K562 (cell line): ENCODE results near the gene TNNT3. TPM values are rescaled to one million over a fixed set of nuclear protein-coding genes. Genes with fewer than 3 reads are reported as not detected.

Experiments used
- ATAC-seq: fragments of 200-7000 bp; cut with Tn5 transposase; 3 replicates; pipeline ENCODE4 v1.9.1; 2020; ENCODE audit warnings: moderate library complexity
- BruUV-seq: library from RNA; stranded (reverse); fragments of 400-500 nt; replicated peaks from 2 replicates; lab custom pipeline; 2021; lab: Mats Ljungman, UMichigan
- CTCF ChIA-PET: fragments of 300-600 bp; formaldehyde crosslinking; extraction: SDS; loops from one replicate; lab custom pipeline; 2021; ENCODE audit warnings: low intra/inter-chr PET ratio; lab: Yijun Ruan, JAX
- POLR2A ChIA-PET: fragments of 300-600, 350-650 bp; sonication (Branson Sonifier 250); formaldehyde crosslinking; extraction: SDS; loops from one replicate; lab custom pipeline; 2021; ENCODE audit warnings: antibody characterized with exemption, inconsistent platforms; lab: Yijun Ruan, JAX
- DNase-seq, 4 experiments: peaks; one replicate each; pipeline versions ENCODE4 v3.0.0 to v3.0.0-alpha.2; 2011 to 2018; ENCODE audit warnings: low spot score in 3 of 4, mixed read lengths in 3 of 4; ENCODE audit errors: extremely low read depth in 1 of 4
- FAIRE-seq: peaks from 2 replicates; lab custom pipeline; 2011; peaks lifted over from hg19 to GRCh38; lab: Jason Lieb, UNC
- H2AFZ ChIP-seq: 2 replicates; pipeline ENCODE4 v1.6.0; 2011; ENCODE audit warnings: low read depth, low read length, control low read depth, inconsistent platforms
- H3K27ac ChIP-seq: fragments of 200-600 bp; 3 replicates; pipeline ENCODE4 v1.8.0; 2011; ENCODE audit warnings: low read depth, mild to moderate bottlenecking, control low read depth, inconsistent platforms, low read length, moderate library complexity, mixed read lengths; ENCODE audit errors: extremely low read depth
- H3K27me3 ChIP-seq, 2 experiments: fragments of 300-600 bp in 1 of 2; 2 replicates in 1 of 2; 3 replicates in 1 of 2; pipeline versions ENCODE4 v1.6.0 to v1.8.0; 2011; ENCODE audit warnings: inconsistent platforms in 2 of 2, low read length in 2 of 2, mild to moderate bottlenecking in 1 of 2, mixed read lengths in 1 of 2, moderate library complexity in 1 of 2; ENCODE audit not compliant: control insufficient read depth in 2 of 2, insufficient read depth in 2 of 2
- H3K36me3 ChIP-seq: fragments of 300-600 bp; 3 replicates; pipeline ENCODE4 v1.8.0; 2011; ENCODE audit warnings: mild to moderate bottlenecking, low read length, inconsistent platforms; ENCODE audit not compliant: control insufficient read depth, insufficient read depth
- H3K4me1 ChIP-seq, 2 experiments: fragments of 200-600 bp in 1 of 2; replicated peaks in 1 of 2; 2 replicates in 1 of 2; 3 replicates in 1 of 2; pipeline versions ENCODE4 v1.5.1 to v1.8.0; 2011; ENCODE audit warnings: inconsistent platforms in 2 of 2, low read length in 2 of 2, mild to moderate bottlenecking in 1 of 2, mixed read lengths in 1 of 2, moderate library complexity in 1 of 2; ENCODE audit not compliant: control insufficient read depth in 2 of 2, insufficient read depth in 2 of 2
- H3K4me2 ChIP-seq: 2 replicates; pipeline ENCODE4 v1.6.1; 2011; ENCODE audit warnings: low read length, control low read depth, inconsistent platforms, mixed read lengths; ENCODE audit not compliant: insufficient read depth
- H3K4me3 ChIP-seq: fragments of 200-600 bp; sonication (generic), shearing (Covaris generic); 2 replicates; pipeline ENCODE4 v1.5.1; 2016; ENCODE audit warnings: control low read depth, inconsistent platforms
- H3K79me2 ChIP-seq: fragments of 200-600 bp; 3 replicates; pipeline ENCODE4 v1.8.0; 2011; ENCODE audit warnings: low read length, inconsistent platforms; ENCODE audit not compliant: control insufficient read depth, insufficient read depth
- H3K9ac ChIP-seq, 2 experiments: 2 replicates each; pipeline versions ENCODE4 v1.6.0 to v1.6.1; 2011; ENCODE audit warnings: low read depth in 2 of 2, low read length in 2 of 2, control low read depth in 1 of 2, inconsistent platforms in 1 of 2, mild to moderate bottlenecking in 1 of 2, mixed read lengths in 1 of 2; ENCODE audit not compliant: insufficient read depth in 1 of 2
- H3K9me1 ChIP-seq: one replicate; pipeline ENCODE4 v1.6.0; 2011; ENCODE audit warnings: inconsistent platforms, mild to moderate bottlenecking, low read length, moderate library complexity; ENCODE audit not compliant: control insufficient read depth, insufficient read depth
- H3K9me3 ChIP-seq: replicated peaks from 2 replicates; pipeline ENCODE4 v1.5.1; 2011; ENCODE audit warnings: low read depth, low read length, inconsistent platforms; ENCODE audit not compliant: control insufficient read depth, insufficient read depth
- H4K20me1 ChIP-seq: replicated peaks from 2 replicates; pipeline ENCODE4 v1.6.1; 2011; ENCODE audit warnings: low read length, inconsistent platforms, mixed read lengths; ENCODE audit not compliant: control insufficient read depth, insufficient read depth
- NCOA4 ChIP-seq: fragments of 450-650 bp; IDR thresholded peaks from 2 replicates; pipeline ENCODE4 v1.6.1; 2018; ENCODE audit warnings: mild to moderate bottlenecking; ENCODE audit not compliant: partially characterized antibody
- NFE2 ChIP-seq: IDR thresholded peaks from 2 replicates; pipeline ENCODE4 v1.6.1; 2014; ENCODE audit warnings: antibody characterized with exemption, low read depth
- YBX1 ChIP-seq: fragments of 450-650 bp; IDR thresholded peaks from 2 replicates; pipeline ENCODE4 v1.7.1; 2016; ENCODE audit warnings: mild to moderate bottlenecking
- ZNF696 ChIP-seq: fragments of 250-450 bp; sonication (Bioruptor Pico); conservative IDR thresholded peaks from 2 replicates; pipeline ENCODE4 v1.4.0; 2020; ENCODE audit warnings: mild to moderate bottlenecking, moderate library complexity
- WGBS: fragments of 100-300 bp; shearing (Covaris generic); methylation state at CpG from one replicate; pipeline ENCODE4 v1.1.6; 2016; ENCODE audit warnings: low coverage, mixed read lengths; ENCODE audit not compliant: insufficient coverage; ENCODE audit errors: missing lambda C conversion rate; 5-methylcytosine and 5-hydroxymethylcytosine counted together
- in situ Hi-C: fragments of 300-500 bp; cut with MboI; formaldehyde crosslinking; loops from 4 replicates; pipeline ENCODE4 v1.15.0; 2018; ENCODE audit warnings: inconsistent platforms, mixed read lengths
- intact Hi-C: fragments of 100-400 bp; cut with micrococcal nuclease; formaldehyde crosslinking; loops from 2 replicates; pipeline ENCODE4 v1.14.2; 2022
- polyA plus RNA-seq, 8 experiments: library from polyadenylated mRNA; depleted of rRNA in 4 of 8; stranded (reverse) in 5 of 8; unstranded in 3 of 8; fragments of >200 nt; fragmentation: Nextera tagmentation in 2 of 8; fragmentation: Illumina TruSeq in 1 of 8; extraction: Ambion mirVana in 2 of 8; extraction: Trizol in 1 of 8; gene quantifications; 2 replicates each; pipeline versions ENCODE4 v1.2.1 to v1.2.3, GENCODE V29; 2011 to 2014; ENCODE audit warnings: inconsistent platforms in 1 of 8, missing spikeins in 1 of 8
- total RNA-seq, 7 experiments: library from RNA; depleted of rRNA in 6 of 7; stranded (reverse); fragments of >200 nt in 6 of 7; fragmentation: Illumina TruSeq in 2 of 7; extraction: Trizol in 2 of 7; gene quantifications; 2 replicates each; pipeline versions ENCODE4 v1.2.1 to v1.2.3, GENCODE V29; 2011 to 2021; ENCODE audit warnings: low replicate concordance in 1 of 7
- TF ChIP-seq, protein P1 (sequence below), 2 experiments: fragments of 200-800 bp in 1 of 2; sonication (Bioruptor generic) in 1 of 2; sonication (generic) in 1 of 2; formaldehyde crosslinking in 1 of 2; IDR thresholded peaks in 1 of 2; conservative IDR thresholded peaks in 1 of 2; 2 replicates each; pipeline versions ENCODE4 v1.5.0 to v1.6.1; 2016 to 2020; ENCODE audit warnings: missing compliant biosample characterization in 1 of 2, missing genetic modification characterization in 1 of 2, missing genetic modification reagents in 1 of 2

Gene TNNT3
- total and polyA plus RNA-seq, 9 of the 15 experiments (the other 6 are each of a cell fraction or from before 2014, with no cell fraction given) = 0.10 TPM; not detected in 8

- no peaks in the 10 kb centered on the region for H4K20me1 ChIP-seq
- ATAC-seq = no peak
- TF ChIP-seq NCOA4 (no peak), YBX1 (no peak), ZNF696 (CRISPR knock-in tag) (no peak), NFE2 (no peak)
- TF ChIP-seq, protein P1, sequence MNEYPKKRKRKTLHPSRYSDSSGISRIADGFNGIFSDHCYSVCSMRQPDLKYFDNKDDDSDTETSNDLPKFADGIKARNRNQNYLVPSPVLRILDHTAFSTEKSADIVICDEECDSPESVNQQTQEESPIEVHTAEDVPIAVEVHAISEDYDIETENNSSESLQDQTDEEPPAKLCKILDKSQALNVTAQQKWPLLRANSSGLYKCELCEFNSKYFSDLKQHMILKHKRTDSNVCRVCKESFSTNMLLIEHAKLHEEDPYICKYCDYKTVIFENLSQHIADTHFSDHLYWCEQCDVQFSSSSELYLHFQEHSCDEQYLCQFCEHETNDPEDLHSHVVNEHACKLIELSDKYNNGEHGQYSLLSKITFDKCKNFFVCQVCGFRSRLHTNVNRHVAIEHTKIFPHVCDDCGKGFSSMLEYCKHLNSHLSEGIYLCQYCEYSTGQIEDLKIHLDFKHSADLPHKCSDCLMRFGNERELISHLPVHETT (CRISPR knock-in tag; conservative IDR thresholded peaks at IDR 0.05 in 1 of 2, IDR thresholded peaks at IDR 0.05 in 1 of 2) = no peak
- H3K4me1 ChIP-seq = no peaks in the 10 kb centered on the region
- no CpG with 5 or more reads among the region's 11 CpGs for WGBS
- in situ Hi-C loops (no loop called here), intact Hi-C loops (no loop called here)
- BruUV-seq = no TSS peak
- ChIA-PET POLR2A (interaction anchor here (0.6 kb wide), 1 partner anchor 18 kb away, joined by 3 read pairs; the partner anchor contains the start of gene H19), CTCF (no interaction called here)
- H3K79me2 ChIP-seq = no peaks in the 10 kb centered on the region
- H3K9me1 ChIP-seq = no peaks in the 10 kb centered on the region
- no peak overlapping the region for H3K27ac ChIP-seq
- no peak for FAIRE-seq
- no peaks in the 10 kb centered on the region for H3K9me3 ChIP-seq
- H3K4me3 ChIP-seq = no peak overlapping the region
- no peak overlapping the region for H2AFZ ChIP-seq
- no peak for DNase-seq
- no peaks in the 10 kb centered on the region for H3K36me3 ChIP-seq
- no peak overlapping the region for H3K9ac ChIP-seq
- H3K4me2 ChIP-seq = no peak overlapping the region
- no peaks in the 10 kb centered on the region for H3K27me3 ChIP-seq
Observed at GRCh38 chr11:1979607-1980006, 60.1 kb downstream of the TNNT3 start.
